ENCODE data around the gene LASP1.
"Not testable (repeated sequence)": the region's sequence is repeated elsewhere in the genome, so short reads cannot be mapped to it uniquely, and the experiment has no call there.

The LASP1 gene

GRCh38 chr17:38853292-38854219, 16.3 kb upstream of the LASP1 start, which contains the start of gene RPL23:
Gene RPL23, minus strand, starts transcription at chr17:38853721. Its CDS starts 11 bp downstream, at chr17:38853710.
- DNase-seq (ENCODE audit: low spot score) (peak; percentile 90), ATAC-seq (ENCODE audit: low read depth) (peak; percentile 81)
- H3K4me3 ChIP-seq (ENCODE audit: severe bottlenecking): peak within 1 kb of the TSS; percentile 65
- no peak for TF ChIP-seq CTCF (IDR thresholded peaks at IDR 0.05; ENCODE audit: poor library complexity, severe bottlenecking)
- H3K36me3 ChIP-seq (ENCODE audit: low read depth): peaks cover 48% of the 10 kb centered on the region
- H3K27me3 ChIP-seq (ENCODE audit: insufficient read depth, poor library complexity, severe bottlenecking): no peaks in the 10 kb centered on the region
- peak within 1 kb of the TSS; percentile 83 for H3K27ac ChIP-seq (ENCODE audit: poor library complexity, severe bottlenecking)
- H3K9me3 ChIP-seq (ENCODE audit: severe bottlenecking): no peaks in the 10 kb centered on the region
- peaks cover 14% of the 10 kb centered on the region for H3K4me1 ChIP-seq (ENCODE audit: insufficient read depth, poor library complexity, severe bottlenecking)

- Histone ChIP-seq H3K27ac (ENCODE audit: poor library complexity, severe bottlenecking) (peak overlapping the region; percentile 83), H3K36me3 (ENCODE audit: low read depth) (peaks cover 31% of the 10 kb centered on the region), H3K4me1 (ENCODE audit: insufficient read depth, poor library complexity, severe bottlenecking) (peaks cover 14% of the 10 kb centered on the region)
- not testable (repeated sequence) for H3K4me3 ChIP-seq (ENCODE audit: severe bottlenecking); DNase-seq (ENCODE audit: low spot score); H3K9me3 ChIP-seq (ENCODE audit: severe bottlenecking); ATAC-seq (ENCODE audit: low read depth); H3K27me3 ChIP-seq (ENCODE audit: insufficient read depth, poor library complexity, severe bottlenecking)
Observed at GRCh38 chr17:38855101-38855714, 14.7 kb upstream of the LASP1 start.

- ATAC-seq (ENCODE audit: low read depth) (no peak), DNase-seq (ENCODE audit: low spot score) (no peak)
- Histone ChIP-seq H3K27ac (ENCODE audit: poor library complexity, severe bottlenecking) (no peak overlapping the region), H3K4me1 (ENCODE audit: insufficient read depth, poor library complexity, severe bottlenecking) (peaks cover 5% of the 10 kb centered on the region), H3K4me3 (ENCODE audit: severe bottlenecking) (no peak overlapping the region), H3K36me3 (ENCODE audit: low read depth) (peaks cover 11% of the 10 kb centered on the region), H3K9me3 (ENCODE audit: severe bottlenecking) (no peaks in the 10 kb centered on the region), H3K27me3 (ENCODE audit: insufficient read depth, poor library complexity, severe bottlenecking) (no peaks in the 10 kb centered on the region)
- TF ChIP-seq CTCF (IDR thresholded peaks at IDR 0.05; ENCODE audit: poor library complexity, severe bottlenecking): no peak
Observed at GRCh38 chr17:38857271-38857670, 12.6 kb upstream of the LASP1 start.

GRCh38 chr17:38861399-38861843, 8.4 kb upstream of the LASP1 start:
- DNase-seq (ENCODE audit: low spot score): no peak

More at GRCh38 chr17:38861399-38861843, 8.4 kb upstream of the LASP1 start:
- Histone ChIP-seq H3K9me3 (ENCODE audit: severe bottlenecking) (no peaks in the 10 kb centered on the region), H3K27ac (ENCODE audit: poor library complexity, severe bottlenecking) (no peak overlapping the region), H3K27me3 (ENCODE audit: insufficient read depth, poor library complexity, severe bottlenecking) (no peaks in the 10 kb centered on the region), H3K36me3 (ENCODE audit: low read depth) (no peaks in the 10 kb centered on the region), H3K4me1 (ENCODE audit: insufficient read depth, poor library complexity, severe bottlenecking) (peaks cover 12% of the 10 kb centered on the region), H3K4me3 (ENCODE audit: severe bottlenecking) (no peak overlapping the region)
- no peak for TF ChIP-seq CTCF (IDR thresholded peaks at IDR 0.05; ENCODE audit: poor library complexity, severe bottlenecking)
- ATAC-seq (ENCODE audit: low read depth): no peak; the same call in 2 of the 3 replicates
